Measurements from ENCODE around the gene CBLB. TPM values are rescaled to one million over a fixed set of nuclear protein-coding genes. Genes with fewer than 3 reads are reported as not detected.
A peak's percentile ranks its signal among the peaks of the same experiment; 100 is the strongest.

The CBLB gene
- total RNA-seq, 1 experiment from 2014 or later, result 34.3 TPM

- H3K4me3 ChIP-seq (ENCODE audit: low read depth, low read length), result no peak overlapping the region
- ChIA-PET POLR2A (no interaction called here), CTCF (no interaction called here)
- no peaks in the 10 kb centered on the region for H3K9me3 ChIP-seq
- Mint-ChIP-seq H3K9me3 (ENCODE audit: unreplicated experiment) (no peaks in the 10 kb centered on the region), H3K4me1 (ENCODE audit: low read depth, unreplicated experiment) (peaks cover 31% of the 10 kb centered on the region), H3K27ac (ENCODE audit: unreplicated experiment) (peak overlapping the region; percentile 4), H3K36me3 (ENCODE audit: insufficient read depth, unreplicated experiment) (peaks cover 6% of the 10 kb centered on the region), H3K27me3 (ENCODE audit: insufficient read depth, unreplicated experiment) (no peaks in the 10 kb centered on the region), H3K4me3 (ENCODE audit: unreplicated experiment) (no peak overlapping the region)
- H3K27me3 ChIP-seq (replicated peaks; ENCODE audit: control insufficient read depth, insufficient read depth, low read length), result no peaks in the 10 kb centered on the region
- no peak for TF ChIP-seq CTCF (IDR thresholded peaks at IDR 0.05; ENCODE audit: insufficient read depth in 1 of 2, low read depth in 1 of 2, low read length in 1 of 2, severe bottlenecking in 1 of 2, unreplicated experiment in 1 of 2)
- no peaks in the 10 kb centered on the region for H3K36me3 ChIP-seq (ENCODE audit: control insufficient read depth, insufficient read depth, low read length)
- no peak for DNase-seq
- peaks cover 41% of the 10 kb centered on the region for H3K4me1 ChIP-seq
- intact Hi-C loops (cut with micrococcal nuclease; ENCODE audit: unreplicated experiment), result no loop called here
- BruUV-seq (replicated peaks), result no TSS peak
Measured at GRCh38 chr3:105824129-105824528, 44.7 kb downstream of the CBLB start.

GRCh38 chr3:105823149-105823867, 45.5 kb downstream of the CBLB start:
- no peak overlapping the region for H3K4me3 ChIP-seq (ENCODE audit: low read depth, low read length)

More at GRCh38 chr3:105823149-105823867, 45.5 kb downstream of the CBLB start:
- no peaks in the 10 kb centered on the region for H3K27me3 Mint-ChIP-seq (ENCODE audit: insufficient read depth, unreplicated experiment)
- DNase-seq, result no peak
- intact Hi-C loops (cut with micrococcal nuclease; ENCODE audit: unreplicated experiment), result no loop called here
- H3K36me3 ChIP-seq (ENCODE audit: control insufficient read depth, insufficient read depth, low read length), result no peaks in the 10 kb centered on the region
- H3K9me3 Mint-ChIP-seq (ENCODE audit: unreplicated experiment), result no peaks in the 10 kb centered on the region
- peaks cover 31% of the 10 kb centered on the region for H3K4me1 Mint-ChIP-seq (ENCODE audit: low read depth, unreplicated experiment)
- BruUV-seq (replicated peaks), result no TSS peak
- no peaks in the 10 kb centered on the region for H3K27me3 ChIP-seq (replicated peaks; ENCODE audit: control insufficient read depth, insufficient read depth, low read length)
- peaks cover 6% of the 10 kb centered on the region for H3K36me3 Mint-ChIP-seq (ENCODE audit: insufficient read depth, unreplicated experiment)
- ChIA-PET CTCF (no interaction called here), POLR2A (interaction anchor here (0.6 kb wide), 1 partner anchor 48 kb away, joined by 4 read pairs; no protein-coding TSS in a partner anchor)
- H3K4me3 Mint-ChIP-seq (ENCODE audit: unreplicated experiment), result no peak overlapping the region
- H3K4me1 ChIP-seq, result peaks cover 41% of the 10 kb centered on the region
- TF ChIP-seq CTCF (IDR thresholded peaks at IDR 0.05; ENCODE audit: insufficient read depth in 1 of 2, low read depth in 1 of 2, low read length in 1 of 2, severe bottlenecking in 1 of 2, unreplicated experiment in 1 of 2), result no peak
- no peaks in the 10 kb centered on the region for H3K9me3 ChIP-seq
- H3K27ac Mint-ChIP-seq (ENCODE audit: unreplicated experiment), result peak overlapping the region; percentile 4

All from Caco-2 (cell line).